ENCODE results near the gene PPP6R3. TPM values are rescaled to one million over a fixed set of nuclear protein-coding genes. Genes with fewer than 3 reads are reported as not detected.
A peak's percentile ranks its signal among the peaks of the same experiment; 100 is the strongest.

PPP6R3 gene
- total and polyA plus RNA-seq, 2 experiments from 2014 or later: 31.5 to 108 TPM

DNA sequence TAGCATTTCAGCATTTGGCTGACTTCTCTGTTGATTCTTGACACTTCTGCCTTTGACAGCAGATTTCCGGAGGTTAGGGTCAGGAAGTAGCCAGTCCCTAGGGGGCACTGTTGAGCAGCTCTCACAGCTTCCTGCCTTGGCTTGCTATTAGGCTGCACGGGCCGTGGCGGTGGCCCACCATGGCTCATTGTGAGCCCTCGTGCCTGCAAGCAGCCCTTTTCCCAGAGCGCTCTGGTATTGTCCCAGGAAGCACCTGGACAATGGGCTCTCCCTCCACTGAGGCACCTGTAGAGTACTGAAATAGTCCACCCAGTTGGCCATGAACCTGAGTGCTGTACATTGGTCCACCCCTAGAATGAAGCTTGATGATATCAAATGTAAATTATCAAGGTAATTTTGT is 123.5 kb downstream of the PPP6R3 start:
- peaks cover 11% of the 10 kb centered on the region for H3K79me2 ChIP-seq
- 80% methylated on average over 6 of the region's 6 CpGs for WGBS (ENCODE audit: low lambda C conversion rate, missing lambda C conversion rate)
- H2AFZ ChIP-seq: no peak overlapping the region
- DNase-seq (ENCODE audit: low spot score): peak; percentile 52
- no peaks in the 10 kb centered on the region for H3K27me3 ChIP-seq
- no peaks in the 10 kb centered on the region for H3K4me1 ChIP-seq (ENCODE audit: insufficient read depth)
- no peak overlapping the region for H3K4me3 ChIP-seq
- H3K9me2 ChIP-seq (replicated peaks; ENCODE audit: insufficient read depth): no peaks in the 10 kb centered on the region
- H4K20me1 ChIP-seq (ENCODE audit: insufficient read depth, poor library complexity, severe bottlenecking): peaks cover 7% of the 10 kb centered on the region
- no peak overlapping the region for H3K4me2 ChIP-seq
- H3K36me3 ChIP-seq (replicated peaks; ENCODE audit: insufficient read depth, low read depth): no peaks in the 10 kb centered on the region
- TF ChIP-seq EZH2 (IDR thresholded peaks at IDR 0.05; ENCODE audit: borderline replicate concordance) (no peak), EZH2phosphoT487 (IDR thresholded peaks at IDR 0.05; ENCODE audit: low read depth, severe bottlenecking, unreplicated experiment) (no peak)
- TF ChIP-seq, protein P1, sequence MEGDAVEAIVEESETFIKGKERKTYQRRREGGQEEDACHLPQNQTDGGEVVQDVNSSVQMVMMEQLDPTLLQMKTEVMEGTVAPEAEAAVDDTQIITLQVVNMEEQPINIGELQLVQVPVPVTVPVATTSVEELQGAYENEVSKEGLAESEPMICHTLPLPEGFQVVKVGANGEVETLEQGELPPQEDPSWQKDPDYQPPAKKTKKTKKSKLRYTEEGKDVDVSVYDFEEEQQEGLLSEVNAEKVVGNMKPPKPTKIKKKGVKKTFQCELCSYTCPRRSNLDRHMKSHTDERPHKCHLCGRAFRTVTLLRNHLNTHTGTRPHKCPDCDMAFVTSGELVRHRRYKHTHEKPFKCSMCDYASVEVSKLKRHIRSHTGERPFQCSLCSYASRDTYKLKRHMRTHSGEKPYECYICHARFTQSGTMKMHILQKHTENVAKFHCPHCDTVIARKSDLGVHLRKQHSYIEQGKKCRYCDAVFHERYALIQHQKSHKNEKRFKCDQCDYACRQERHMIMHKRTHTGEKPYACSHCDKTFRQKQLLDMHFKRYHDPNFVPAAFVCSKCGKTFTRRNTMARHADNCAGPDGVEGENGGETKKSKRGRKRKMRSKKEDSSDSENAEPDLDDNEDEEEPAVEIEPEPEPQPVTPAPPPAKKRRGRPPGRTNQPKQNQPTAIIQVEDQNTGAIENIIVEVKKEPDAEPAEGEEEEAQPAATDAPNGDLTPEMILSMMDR (IDR thresholded peaks at IDR 0.05; ENCODE audit: poor library complexity): peak; percentile 43
- no peaks in the 10 kb centered on the region for H3K9me3 ChIP-seq (ENCODE audit: low read depth)
- H3K27ac ChIP-seq: no peak overlapping the region

DNA sequence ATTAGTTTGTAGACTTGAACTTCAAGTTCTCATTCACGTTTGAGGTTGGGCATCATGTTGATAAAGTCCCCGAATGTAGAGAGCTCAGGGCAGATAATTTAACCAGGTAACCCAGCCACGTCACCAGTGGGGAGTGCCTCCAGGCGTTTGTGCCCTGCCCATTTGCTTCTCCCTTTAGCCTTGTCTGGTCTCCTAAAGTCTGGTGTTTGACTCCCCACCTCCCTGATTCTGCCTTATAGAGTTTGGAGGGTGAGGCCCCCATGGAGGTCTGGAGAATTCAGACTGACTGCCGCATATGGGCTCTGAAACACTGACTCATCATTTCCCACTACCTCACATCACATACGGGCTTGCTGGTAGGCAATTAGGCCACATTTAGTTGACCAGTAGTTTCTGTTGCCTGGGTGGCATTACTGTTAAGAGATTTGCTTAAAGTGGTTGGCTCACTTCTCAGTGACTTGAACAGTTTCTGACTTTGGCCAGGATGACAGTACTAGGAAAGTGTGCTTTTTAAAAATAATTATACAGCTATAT is 124.5 kb downstream of the PPP6R3 start:
- Histone ChIP-seq H4K20me1 (ENCODE audit: insufficient read depth, poor library complexity, severe bottlenecking) (peaks cover 7% of the 10 kb centered on the region), H3K79me2 (peaks cover 6% of the 10 kb centered on the region), H3K4me2 (no peak overlapping the region), H2AFZ (no peak overlapping the region), H3K9me2 (replicated peaks; ENCODE audit: insufficient read depth) (no peaks in the 10 kb centered on the region), H3K36me3 (replicated peaks; ENCODE audit: insufficient read depth, low read depth) (no peaks in the 10 kb centered on the region), H3K4me1 (ENCODE audit: insufficient read depth) (no peaks in the 10 kb centered on the region), H3K9me3 (ENCODE audit: low read depth) (no peaks in the 10 kb centered on the region), H3K27ac (no peak overlapping the region), H3K4me3 (no peak overlapping the region), H3K27me3 (no peaks in the 10 kb centered on the region)
- TF ChIP-seq EZH2 (IDR thresholded peaks at IDR 0.05; ENCODE audit: borderline replicate concordance) (no peak), EZH2phosphoT487 (IDR thresholded peaks at IDR 0.05; ENCODE audit: low read depth, severe bottlenecking, unreplicated experiment) (no peak)
- TF ChIP-seq, protein P1 (IDR thresholded peaks at IDR 0.05; ENCODE audit: poor library complexity): no peak
- WGBS (ENCODE audit: low lambda C conversion rate, missing lambda C conversion rate): 89% methylated on average over 6 of the region's 6 CpGs
- no peak for DNase-seq (ENCODE audit: low spot score)

DNA sequence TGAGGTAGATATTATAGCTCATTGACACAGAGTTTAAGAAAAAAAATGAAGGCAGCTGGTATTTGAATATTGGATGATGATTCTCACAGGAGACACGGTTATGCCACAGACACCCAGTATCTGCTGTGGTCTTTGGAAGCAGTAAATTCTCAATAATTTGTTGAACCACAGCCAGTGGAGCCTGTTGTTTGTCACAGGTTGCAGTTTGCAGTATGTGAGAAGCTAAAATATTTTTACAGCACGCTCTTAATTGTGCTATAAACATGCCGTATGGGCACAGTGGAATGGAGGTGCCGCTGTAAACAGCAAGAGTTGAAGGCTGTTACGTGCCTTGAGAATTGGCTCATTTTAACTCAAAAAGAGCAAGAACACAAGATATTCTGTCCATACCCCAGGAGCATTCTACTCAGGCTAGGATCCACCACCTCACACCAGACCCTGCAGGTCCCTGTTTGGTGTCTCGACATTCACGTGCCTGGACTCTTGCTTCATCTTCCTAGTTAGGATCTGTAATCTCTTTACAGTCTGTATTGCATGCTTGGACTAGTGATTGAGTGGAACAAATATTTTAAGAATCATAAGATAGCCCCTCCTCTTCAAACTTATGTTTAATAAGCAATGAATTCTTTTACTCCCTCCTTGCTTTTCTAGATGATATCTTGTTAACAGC is 129.1 kb downstream of the PPP6R3 start:
- H3K9me2 ChIP-seq (replicated peaks; ENCODE audit: insufficient read depth): no peaks in the 10 kb centered on the region
- peaks cover 2% of the 10 kb centered on the region for H3K79me2 ChIP-seq
- no peak overlapping the region for H3K4me3 ChIP-seq
- no peak for DNase-seq (ENCODE audit: low spot score)
- no peak overlapping the region for H3K27ac ChIP-seq
- no peaks in the 10 kb centered on the region for H3K4me1 ChIP-seq (ENCODE audit: insufficient read depth)
- peaks cover under 1% of the 10 kb centered on the region for H4K20me1 ChIP-seq (ENCODE audit: insufficient read depth, poor library complexity, severe bottlenecking)
- WGBS (ENCODE audit: low lambda C conversion rate, missing lambda C conversion rate): 90% methylated on average over 7 of the region's 7 CpGs
- H3K36me3 ChIP-seq (replicated peaks; ENCODE audit: insufficient read depth, low read depth): no peaks in the 10 kb centered on the region
- TF ChIP-seq EZH2 (IDR thresholded peaks at IDR 0.05; ENCODE audit: borderline replicate concordance) (no peak), EZH2phosphoT487 (IDR thresholded peaks at IDR 0.05; ENCODE audit: low read depth, severe bottlenecking, unreplicated experiment) (no peak)
- TF ChIP-seq, protein P1 (IDR thresholded peaks at IDR 0.05; ENCODE audit: poor library complexity): no peak
- H3K4me2 ChIP-seq: no peak overlapping the region
- no peak overlapping the region for H2AFZ ChIP-seq
- H3K27me3 ChIP-seq: no peaks in the 10 kb centered on the region
- H3K9me3 ChIP-seq (ENCODE audit: low read depth): no peaks in the 10 kb centered on the region
